ENCODE measurements around the gene ARHGAP23. TPM values are rescaled to one million over a fixed set of nuclear protein-coding genes. Genes with fewer than 3 reads are reported as not detected.
"Not testable (repeated sequence)": the region's sequence is repeated elsewhere in the genome, so short reads cannot be mapped to it uniquely, and the experiment has no call there.

The ARHGAP23 gene
- total RNA-seq, 2 donors from 2014 or later = 27.3 to 204 TPM

DNA sequence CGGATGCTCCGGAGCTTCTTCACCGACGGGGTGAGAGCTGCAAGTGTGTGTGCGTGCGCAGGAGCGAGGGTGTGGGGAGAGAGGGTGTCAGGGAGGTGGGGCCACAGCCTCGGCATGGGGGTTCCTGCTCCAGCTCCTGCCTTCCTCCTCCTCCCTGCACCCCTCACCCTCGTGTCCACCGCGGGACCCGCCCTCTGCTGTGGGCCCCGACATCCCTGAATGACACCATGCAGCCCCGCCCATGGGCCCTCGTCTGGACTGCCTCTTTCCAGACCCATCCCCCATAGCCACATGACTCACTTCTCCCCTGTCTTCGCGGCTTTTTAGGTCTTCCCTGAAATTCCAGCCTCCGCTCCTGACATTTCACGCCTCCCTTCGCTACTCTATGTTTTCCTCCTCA is 41.6 kb downstream of the ARHGAP23 start:
- 75% methylated on average over 20 of the region's 20 CpGs for WGBS
- Histone ChIP-seq H3K27ac (no peak overlapping the region), H3K4me1 (replicated peaks) (no peaks in the 10 kb centered on the region), H3K36me3 (no peaks in the 10 kb centered on the region), H3K9me3 (no peaks in the 10 kb centered on the region), H3K27me3 (replicated peaks; ENCODE audit: insufficient read depth) (no peaks in the 10 kb centered on the region), H3K4me3 (no peak overlapping the region)
- no peak for DNase-seq (ENCODE audit: low spot score)
- TF ChIP-seq CTCF (IDR thresholded peaks at IDR 0.05) = no peak
- TF ChIP-seq POLR2A (IDR thresholded peaks at IDR 0.05) = no peak
- TF ChIP-seq POLR2AphosphoS5 (IDR thresholded peaks at IDR 0.05) = no peak
- intact Hi-C loops (cut with DNase I) = no loop called here

DNA sequence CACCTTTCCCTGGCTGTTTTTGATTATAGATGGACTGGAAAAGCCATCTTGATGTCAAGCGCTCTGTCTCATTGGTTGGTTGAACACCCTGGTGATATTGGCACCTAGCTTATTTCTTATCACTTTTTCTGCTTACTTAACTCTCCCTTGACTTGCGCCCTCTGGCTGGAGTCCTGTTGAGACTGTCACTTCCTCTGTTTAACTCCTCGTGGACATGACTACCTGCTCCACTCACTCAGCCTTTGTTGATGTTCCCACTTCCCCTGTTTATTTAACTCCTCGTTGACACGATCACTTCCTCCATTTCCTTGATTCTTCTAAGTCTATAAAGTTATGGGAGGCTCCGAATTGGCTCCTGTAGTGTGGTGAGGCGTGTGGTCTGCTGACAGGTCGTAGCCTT is 43.0 kb downstream of the ARHGAP23 start:
- H3K9me3 ChIP-seq; intact Hi-C loops (cut with DNase I); H3K4me1 ChIP-seq (replicated peaks); H3K27me3 ChIP-seq (replicated peaks; ENCODE audit: insufficient read depth); H3K4me3 ChIP-seq; H3K27ac ChIP-seq; H3K36me3 ChIP-seq; DNase-seq (ENCODE audit: low spot score): not testable (repeated sequence)
- WGBS = 68% methylated on average over 8 of the region's 8 CpGs

DNA sequence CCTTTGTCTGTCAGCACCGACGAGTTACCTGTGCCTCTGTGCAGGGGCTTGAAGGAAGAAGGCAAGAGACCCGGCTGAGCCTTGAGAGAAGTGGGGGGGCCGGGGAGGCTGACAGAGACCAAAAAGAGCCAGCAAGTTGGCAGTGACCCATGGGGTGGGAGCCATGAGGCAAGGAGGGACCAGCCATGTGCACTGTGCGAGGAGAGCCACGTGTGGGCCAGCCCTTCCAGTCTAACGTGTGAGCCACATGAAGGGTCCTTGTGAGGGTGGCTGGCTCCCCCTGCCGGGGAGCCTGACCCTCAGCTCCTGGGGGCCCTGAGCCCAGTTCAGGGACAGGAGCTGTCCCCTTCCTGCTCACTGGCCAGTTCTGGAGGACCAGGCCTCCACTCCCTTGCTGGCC is 46.4 kb downstream of the ARHGAP23 start:
- WGBS = 38% methylated on average over 6 of the region's 8 CpGs
- H3K27me3 ChIP-seq (replicated peaks; ENCODE audit: insufficient read depth); H3K4me3 ChIP-seq; intact Hi-C loops (cut with DNase I); H3K4me1 ChIP-seq (replicated peaks); DNase-seq (ENCODE audit: low spot score); H3K9me3 ChIP-seq; H3K36me3 ChIP-seq; H3K27ac ChIP-seq: not testable (repeated sequence)
- TF ChIP-seq CTCF (IDR thresholded peaks at IDR 0.05) = peak in 3 of 4 experiments; percentile 11 to 54 (median 23)

DNA sequence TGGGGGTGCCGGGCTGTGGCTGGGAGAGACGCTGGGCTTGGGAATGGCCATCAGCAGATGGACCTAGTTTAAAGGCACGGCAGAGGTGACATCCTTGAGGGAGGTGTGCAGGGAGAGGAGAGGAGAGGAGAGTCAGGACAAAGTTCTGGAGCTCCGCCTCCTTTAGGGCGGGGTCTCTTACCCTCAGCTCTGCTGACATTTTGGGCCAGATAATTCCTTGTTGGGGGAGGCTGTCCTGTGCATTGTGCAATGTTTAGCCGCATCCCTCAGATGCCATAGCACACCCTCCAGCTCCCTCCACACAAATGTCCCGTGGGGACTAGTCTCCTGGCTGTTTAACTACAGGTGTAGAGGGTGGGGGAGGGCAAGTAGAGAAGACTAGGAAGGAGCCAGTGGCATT is 48.3 kb downstream of the ARHGAP23 start:
- intact Hi-C loops (cut with DNase I) = no loop called here
- no peak overlapping the region for H3K27ac ChIP-seq
- TF ChIP-seq POLR2A (IDR thresholded peaks at IDR 0.05) = no peak
- TF ChIP-seq POLR2AphosphoS5 (IDR thresholded peaks at IDR 0.05) = no peak
- no peak for TF ChIP-seq CTCF (IDR thresholded peaks at IDR 0.05)
- no peak overlapping the region for H3K4me3 ChIP-seq
- H3K4me1 ChIP-seq (replicated peaks) = no peaks in the 10 kb centered on the region
- 84% methylated on average over 7 of the region's 7 CpGs for WGBS
- H3K36me3 ChIP-seq = peaks cover 0 to 3% of the 10 kb centered on the region in 2 donors
- no peak for DNase-seq (ENCODE audit: low spot score)
- H3K9me3 ChIP-seq = no peaks in the 10 kb centered on the region
- no peaks in the 10 kb centered on the region for H3K27me3 ChIP-seq (replicated peaks; ENCODE audit: insufficient read depth)

DNA sequence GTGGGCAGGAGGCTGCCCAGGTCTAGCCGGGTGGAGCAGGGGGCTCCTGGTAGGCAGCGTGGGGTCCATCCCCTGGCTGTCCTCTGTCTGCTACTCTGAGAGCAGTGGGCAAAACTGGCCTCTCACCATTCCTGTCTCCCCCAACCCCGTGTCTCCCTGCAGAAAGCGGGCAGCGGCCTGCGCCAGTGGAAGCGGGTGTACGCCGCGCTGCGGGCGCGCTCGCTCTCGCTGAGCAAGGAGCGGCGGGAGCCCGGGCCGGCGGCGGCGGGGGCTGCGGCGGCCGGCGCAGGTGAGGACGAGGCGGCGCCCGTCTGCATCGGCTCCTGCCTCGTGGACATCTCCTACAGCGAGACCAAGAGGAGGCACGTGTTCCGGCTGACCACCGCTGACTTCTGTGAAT is 49.2 kb downstream of the ARHGAP23 start:
- H3K27ac ChIP-seq; intact Hi-C loops (cut with DNase I); H3K27me3 ChIP-seq (replicated peaks; ENCODE audit: insufficient read depth); H3K9me3 ChIP-seq; H3K4me3 ChIP-seq; H3K4me1 ChIP-seq (replicated peaks); DNase-seq (ENCODE audit: low spot score); H3K36me3 ChIP-seq: not testable (repeated sequence)
- WGBS = 96% methylated on average over 33 of the region's 36 CpGs

- H3K4me1 ChIP-seq (replicated peaks); H3K27ac ChIP-seq; DNase-seq (ENCODE audit: low spot score); H3K36me3 ChIP-seq; H3K9me3 ChIP-seq; H3K4me3 ChIP-seq; intact Hi-C loops (cut with DNase I); H3K27me3 ChIP-seq (replicated peaks; ENCODE audit: insufficient read depth): not testable (repeated sequence)
- 90% methylated on average over 13 of the region's 13 CpGs for WGBS
Measured at GRCh38 chr17:38477951-38478350, 49.7 kb downstream of the ARHGAP23 start.

DNA sequence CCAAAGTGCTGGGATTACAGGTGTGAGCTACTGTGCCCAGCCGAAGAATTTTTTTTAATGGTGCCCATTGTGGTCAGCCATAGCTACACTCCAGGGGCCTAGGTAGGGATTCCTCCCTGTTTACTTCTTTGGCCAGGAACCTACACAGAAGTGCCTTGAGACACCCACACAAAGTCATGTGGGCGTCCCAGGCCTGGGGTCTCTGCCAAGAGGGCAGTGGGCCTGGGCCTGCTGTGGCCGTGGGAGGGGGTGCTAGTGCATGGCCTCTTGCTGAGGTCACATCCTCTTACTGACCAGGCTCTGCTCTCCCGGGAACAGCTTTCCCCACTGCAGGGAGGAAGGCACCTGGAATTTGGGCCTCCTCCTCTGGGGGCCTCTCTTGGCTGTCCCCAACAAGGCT is 50.4 kb downstream of the ARHGAP23 start:
- DNase-seq (ENCODE audit: low spot score); H3K4me1 ChIP-seq (replicated peaks); intact Hi-C loops (cut with DNase I); H3K4me3 ChIP-seq; H3K36me3 ChIP-seq; H3K27me3 ChIP-seq (replicated peaks; ENCODE audit: insufficient read depth); H3K27ac ChIP-seq; H3K9me3 ChIP-seq: not testable (repeated sequence)
- WGBS = 87% methylated on average over 4 of the region's 4 CpGs

GRCh38 chr17:38482039-38482699 is 53.9 kb downstream of the ARHGAP23 start:
- not testable (repeated sequence) for H3K9me3 ChIP-seq; H3K4me3 ChIP-seq; H3K36me3 ChIP-seq; H3K27me3 ChIP-seq (replicated peaks; ENCODE audit: insufficient read depth); H3K27ac ChIP-seq; DNase-seq (ENCODE audit: low spot score); H3K4me1 ChIP-seq (replicated peaks)
- intact Hi-C loops (cut with DNase I) = loop anchor here (5.0 to 10.0 kb wide), 2 partner anchors 60 to 127 kb away; partner anchors contain the start of gene SOCS7
- WGBS = 45% methylated on average over 18 of the region's 19 CpGs

DNA sequence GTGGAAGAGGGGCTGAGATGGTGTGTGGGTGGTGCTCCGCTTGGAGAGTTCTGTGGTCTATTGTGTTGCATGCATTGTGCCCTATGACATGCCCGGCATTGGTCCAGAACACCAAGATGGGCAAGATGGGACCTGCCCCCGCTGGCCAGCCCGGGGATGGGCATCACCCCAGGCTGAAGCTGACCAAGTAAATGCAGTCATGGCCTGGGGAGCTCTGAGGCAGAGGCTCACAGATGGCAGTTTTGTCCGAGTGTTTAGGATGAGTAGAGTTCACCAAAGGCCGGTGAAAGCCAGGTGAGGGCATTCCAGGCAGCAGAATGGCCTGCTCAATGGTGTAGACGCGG is 54.4 kb downstream of the ARHGAP23 start:
- H3K36me3 ChIP-seq; H3K4me3 ChIP-seq; H3K4me1 ChIP-seq (replicated peaks); H3K27ac ChIP-seq; H3K9me3 ChIP-seq; H3K27me3 ChIP-seq (replicated peaks; ENCODE audit: insufficient read depth); DNase-seq (ENCODE audit: low spot score): not testable (repeated sequence)
- WGBS = 64% methylated on average over 8 of the region's 8 CpGs
- intact Hi-C loops (cut with DNase I) = loop anchor here (5.0 to 10.0 kb wide), 2 partner anchors 60 to 128 kb away; partner anchors contain the start of gene SOCS7

Measured in prostate gland (tissue), 2 donors.